OCI-LY3 (cell line): Measurements from ENCODE around the gene PEX7.

Source experiments
- CTCF ChIP-seq: fragments of 200-600, 300-600 bp; sonication (generic); IDR thresholded peaks from 2 replicates; pipeline ENCODE4 v1.5.1; 2014; ENCODE audit warnings: antibody characterized with exemption, low read length, low read depth
- EZH2phosphoT487 ChIP-seq: fragments of 200-600 bp; shearing (Covaris generic); IDR thresholded peaks from 2 replicates; pipeline ENCODE4 v1.6.1; 2018; ENCODE audit warnings: antibody characterized with exemption, mixed run types, low read depth

- TF ChIP-seq CTCF = no peak
- TF ChIP-seq EZH2phosphoT487 = no peak
These were observed 58.5 kb downstream of the PEX7 start for GRCh38 chr6:136880748-136881460.
